T-cell (primary cell): Measurements from ENCODE around the gene VGLL2. TPM values are rescaled to one million over a fixed set of nuclear protein-coding genes. Genes with fewer than 3 reads are reported as not detected.

Experiments used
- ATAC-seq, 4 experiments: fragments of 200-7000 bp in 3 of 4; fragments of 150-1000 bp in 1 of 4; cut with Tn5 transposase; replicated peaks in 1 of 4; 1 replicate in 3 of 4; 2 replicates in 1 of 4; pipeline ENCODE4 v1.10.0; 2021; ENCODE audit warnings: moderate library complexity in 3 of 4, mild to moderate bottlenecking in 2 of 4, moderate number of reproducible peaks in 1 of 4
- CTCF ChIA-PET, 2 donors: fragments of 300-600 bp; sonication (Branson Sonifier 250); formaldehyde crosslinking; loops; one replicate each; lab custom pipeline; 2022; ENCODE audit warnings: antibody characterized with exemption in 2 of 2; lab: Charles Lee
- POLR2A ChIA-PET, 2 donors: fragments of 300-600 bp; sonication (Branson Sonifier 250); formaldehyde crosslinking; loops; one replicate each; lab custom pipeline; 2022; ENCODE audit warnings: antibody characterized with exemption in 2 of 2; lab: Charles Lee
- DNase-seq, 35 experiments: peaks; one replicate each; pipeline versions ENCODE4 v3.0.0 to v3.0.0-alpha.2; 2013 to 2023
- H3K27ac ChIP-seq: one replicate; pipeline ENCODE4 v1.5.1; 2013; ENCODE audit warnings: low read length
- H3K27me3 ChIP-seq, 2 experiments: replicated peaks in 1 of 2; 1 replicate in 1 of 2; 2 replicates in 1 of 2; pipeline versions ENCODE4 v1.6.1 to v1.7.0; 2013; ENCODE audit warnings: low read length in 1 of 2, mixed read lengths in 1 of 2; ENCODE audit not compliant: control insufficient read depth in 2 of 2, insufficient read depth in 2 of 2; ENCODE audit errors: extremely low read depth in 1 of 2
- H3K36me3 ChIP-seq, 2 donors: 1 replicate in 1 of 2; 2 replicates in 1 of 2; pipeline versions ENCODE4 v1.6.1 to v1.7.0; 2013; ENCODE audit warnings: low read length in 1 of 2; ENCODE audit not compliant: control insufficient read depth in 2 of 2, insufficient read depth in 1 of 2; ENCODE audit errors: extremely low read depth in 1 of 2
- H3K4me1 ChIP-seq, 2 experiments: 1 replicate in 1 of 2; 2 replicates in 1 of 2; pipeline versions ENCODE4 v1.6.1 to v1.7.0; 2013; ENCODE audit warnings: low read length in 2 of 2, mixed read lengths in 1 of 2; ENCODE audit not compliant: insufficient read depth in 2 of 2, control insufficient read depth in 1 of 2; ENCODE audit errors: extremely low read depth in 1 of 2
- H3K4me3 ChIP-seq, 2 donors: 1 replicate in 1 of 2; 2 replicates in 1 of 2; pipeline versions ENCODE4 v1.5.1 to v1.7.0; 2013; ENCODE audit warnings: mild to moderate bottlenecking in 2 of 2, low read length in 1 of 2, moderate library complexity in 1 of 2; ENCODE audit not compliant: control insufficient read depth in 1 of 2; ENCODE audit errors: extremely low read depth in 1 of 2
- H3K9me3 ChIP-seq: 2 replicates; pipeline ENCODE4 v1.7.0; 2013
- H3K27ac Mint-ChIP-seq, 2 donors: one replicate each; pipeline ENCODE4 v1.8.0; 2020 to 2021; ENCODE audit warnings: mild to moderate bottlenecking in 2 of 2, mixed read lengths in 2 of 2
- H3K27me3 Mint-ChIP-seq, 2 donors: one replicate each; pipeline ENCODE4 v1.8.0; 2021 to 2022; ENCODE audit warnings: mixed read lengths in 2 of 2
- H3K36me3 Mint-ChIP-seq: one replicate; pipeline ENCODE4 v1.8.0; 2021; ENCODE audit warnings: mixed read lengths
- H3K4me1 Mint-ChIP-seq, 3 donors: one replicate each; pipeline ENCODE4 v1.8.0; 2020 to 2022; ENCODE audit warnings: mixed read lengths in 3 of 3, mild to moderate bottlenecking in 1 of 3
- H3K4me3 Mint-ChIP-seq, 3 donors: one replicate each; pipeline ENCODE4 v1.8.0; 2020 to 2022; ENCODE audit warnings: mild to moderate bottlenecking in 3 of 3, mixed read lengths in 3 of 3, moderate library complexity in 3 of 3
- H3K9me3 Mint-ChIP-seq, 3 donors: one replicate each; pipeline ENCODE4 v1.8.0; 2020 to 2022; ENCODE audit warnings: mixed read lengths in 3 of 3
- WGBS: methylation state at CpG from one replicate; pipeline ENCODE4 v1.1.5; 2013; ENCODE audit warnings: missing lambda C conversion rate; ENCODE audit not compliant: insufficient coverage; 5-methylcytosine and 5-hydroxymethylcytosine counted together
- total RNA-seq, 35 experiments: library from RNA in 6 of 35; stranded (reverse) in 6 of 35; fragments of 120-200 nt in 1 of 35; gene quantifications; one replicate each; pipeline versions ENCODE4 v1.2.1 to v1.2.4 and lab custom pipeline; 2013 to 2026

Gene VGLL2
- total RNA-seq, 5 donors from 2014 or later (not counting 1 experiment from before 2014, with no cell fraction given), result not detected

- Mint-ChIP-seq H3K9me3 (no peaks in the 10 kb centered on the region), H3K36me3 (no peaks in the 10 kb centered on the region), H3K27me3 (peaks cover 6 to 24% of the 10 kb centered on the region in 2 donors), H3K27ac (no peak overlapping the region), H3K4me1 (no peaks in the 10 kb centered on the region), H3K4me3 (no peak overlapping the region)
- DNase-seq (no peak), ATAC-seq (no peak)
- H3K27ac ChIP-seq, result no peak overlapping the region
- POLR2A ChIA-PET, result no interaction called here
- H3K36me3 ChIP-seq, result no peaks in the 10 kb centered on the region
- CTCF ChIA-PET, result no interaction called here
- peaks cover 0 to 2% of the 10 kb centered on the region in 2 experiments for H3K27me3 ChIP-seq
- no peaks in the 10 kb centered on the region for H3K4me1 ChIP-seq
- WGBS, result 100% methylated on average over 1 of the region's 3 CpGs
- no peaks in the 10 kb centered on the region for H3K9me3 ChIP-seq
- no peak overlapping the region for H3K4me3 ChIP-seq
Observed at GRCh38 chr6:117307655-117308054, 42.3 kb downstream of the VGLL2 start.

- DNase-seq, result no peak
- 52% methylated on average over 2 of the region's 3 CpGs for WGBS
Observed at GRCh38 chr6:117309069-117309468, 43.7 kb downstream of the VGLL2 start.

GRCh38 chr6:117309611-117310010 lies 44.3 kb downstream of the VGLL2 start:
- Histone ChIP-seq H3K9me3 (no peaks in the 10 kb centered on the region), H3K27me3 (peaks cover 0 to 2% of the 10 kb centered on the region in 2 experiments), H3K4me1 (no peaks in the 10 kb centered on the region), H3K36me3 (no peaks in the 10 kb centered on the region), H3K4me3 (no peak overlapping the region), H3K27ac (no peak overlapping the region)
- H3K27ac Mint-ChIP-seq, result no peak overlapping the region
- POLR2A ChIA-PET, result no interaction called here
- H3K27me3 Mint-ChIP-seq, result peaks cover 6 to 21% of the 10 kb centered on the region in 2 donors
- ATAC-seq (no peak), DNase-seq (no peak)
- no peak overlapping the region for H3K4me3 Mint-ChIP-seq
- no peaks in the 10 kb centered on the region for H3K36me3 Mint-ChIP-seq
- H3K9me3 Mint-ChIP-seq, result no peaks in the 10 kb centered on the region
- CTCF ChIA-PET, result no interaction called here
- H3K4me1 Mint-ChIP-seq, result no peaks in the 10 kb centered on the region

More at GRCh38 chr6:117309069-117309468, 43.7 kb downstream of the VGLL2 start:
- no peaks in the 10 kb centered on the region for H3K36me3 Mint-ChIP-seq
- Histone ChIP-seq H3K27ac (no peak overlapping the region), H3K4me3 (no peak overlapping the region), H3K9me3 (no peaks in the 10 kb centered on the region), H3K27me3 (peaks cover 0 to 2% of the 10 kb centered on the region in 2 experiments), H3K4me1 (no peaks in the 10 kb centered on the region), H3K36me3 (no peaks in the 10 kb centered on the region)
- no peak overlapping the region for H3K4me3 Mint-ChIP-seq
- H3K4me1 Mint-ChIP-seq, result no peaks in the 10 kb centered on the region
- POLR2A ChIA-PET, result no interaction called here
- CTCF ChIA-PET, result no interaction called here
- no peak overlapping the region for H3K27ac Mint-ChIP-seq
- H3K27me3 Mint-ChIP-seq, result peaks cover 6 to 24% of the 10 kb centered on the region in 2 donors
- no peaks in the 10 kb centered on the region for H3K9me3 Mint-ChIP-seq
- ATAC-seq, result no peak

GRCh38 chr6:117311310-117311709 lies 46.0 kb downstream of the VGLL2 start:
- H3K27ac Mint-ChIP-seq, result no peak overlapping the region
- Histone ChIP-seq H3K27ac (no peak overlapping the region), H3K4me3 (no peak overlapping the region), H3K4me1 (no peaks in the 10 kb centered on the region), H3K9me3 (no peaks in the 10 kb centered on the region), H3K27me3 (peaks cover 0 to 2% of the 10 kb centered on the region in 2 experiments), H3K36me3 (no peaks in the 10 kb centered on the region)
- no peaks in the 10 kb centered on the region for H3K4me1 Mint-ChIP-seq
- ChIA-PET CTCF (no interaction called here), POLR2A (no interaction called here)
- no CpG with 5 or more reads among the region's 3 CpGs for WGBS
- no peak for ATAC-seq
- no peak overlapping the region for H3K4me3 Mint-ChIP-seq
- no peaks in the 10 kb centered on the region for H3K36me3 Mint-ChIP-seq
- H3K27me3 Mint-ChIP-seq, result peaks cover 6 to 19% of the 10 kb centered on the region in 2 donors
- DNase-seq, result no peak
- H3K9me3 Mint-ChIP-seq, result no peaks in the 10 kb centered on the region

GRCh38 chr6:117311726-117312125 lies 46.4 kb downstream of the VGLL2 start:
- DNase-seq (no peak), ATAC-seq (no peak)
- Histone ChIP-seq H3K4me1 (no peaks in the 10 kb centered on the region), H3K27ac (no peak overlapping the region), H3K27me3 (peaks cover 0 to under 1% of the 10 kb centered on the region in 2 experiments), H3K9me3 (no peaks in the 10 kb centered on the region), H3K4me3 (no peak overlapping the region), H3K36me3 (no peaks in the 10 kb centered on the region)
- Mint-ChIP-seq H3K9me3 (no peaks in the 10 kb centered on the region), H3K36me3 (no peaks in the 10 kb centered on the region), H3K27me3 (peaks cover 6 to 19% of the 10 kb centered on the region in 2 donors), H3K27ac (no peak overlapping the region), H3K4me3 (no peak overlapping the region), H3K4me1 (no peaks in the 10 kb centered on the region)
- WGBS, result 100% methylated on average over 1 of the region's 1 CpG
- POLR2A ChIA-PET, result no interaction called here
- CTCF ChIA-PET, result no interaction called here

GRCh38 chr6:117317261-117317660 lies 51.9 kb downstream of the VGLL2 start:
- DNase-seq (peak in 1 of 35 experiments; percentile 5), ATAC-seq (no peak)
- 63% methylated on average over 1 of the region's 4 CpGs for WGBS
- H3K4me3 Mint-ChIP-seq, result no peak overlapping the region
- H3K36me3 Mint-ChIP-seq, result no peaks in the 10 kb centered on the region
- no peaks in the 10 kb centered on the region for H3K9me3 Mint-ChIP-seq
- ChIA-PET POLR2A (interaction anchor here in 1 of 2 donors (0.7 kb wide), 1 partner anchor 1510 kb away, joined by 3 read pairs; no protein-coding TSS in a partner anchor), CTCF (no interaction called here)
- H3K4me1 Mint-ChIP-seq, result no peaks in the 10 kb centered on the region
- no peaks in the 10 kb centered on the region for H3K9me3 ChIP-seq
- H3K27ac ChIP-seq, result no peak overlapping the region
- H3K27me3 ChIP-seq, result no peaks in the 10 kb centered on the region
- H3K27ac Mint-ChIP-seq, result no peak overlapping the region
- H3K27me3 Mint-ChIP-seq, result peaks cover 2 to 7% of the 10 kb centered on the region in 2 donors
- H3K4me1 ChIP-seq, result no peaks in the 10 kb centered on the region
- no peaks in the 10 kb centered on the region for H3K36me3 ChIP-seq
- H3K4me3 ChIP-seq, result no peak overlapping the region
